NB4 (cell line): ENCODE data around the gene SMAD3.

Experiments
- CTCF ChIP-seq: IDR thresholded peaks from one replicate; pipeline ENCODE4 v1.5.1; 2012; ENCODE audit warnings: low read depth, low read length
- MAX ChIP-seq: IDR thresholded peaks from 2 replicates; pipeline ENCODE4 v1.6.1; 2011; ENCODE audit warnings: low read depth, low read length
- MYC ChIP-seq: IDR thresholded peaks from 2 replicates; pipeline ENCODE4 v1.6.1; 2011; ENCODE audit warnings: low read depth, low read length
- POLR2A ChIP-seq: IDR thresholded peaks from 2 replicates; pipeline ENCODE4 v1.6.1; 2011; ENCODE audit warnings: mild to moderate bottlenecking; ENCODE audit not compliant: insufficient read length; ENCODE audit errors: extremely low read depth

- TF ChIP-seq CTCF (no peak), POLR2A (no peak), MYC (no peak), MAX (no peak)
Observed at GRCh38 chr15:67176195-67176971, 111.0 kb downstream of the SMAD3 start.
